T-helper 2 cell treated with Interferon-gamma antibody and Interleukin-4, amounts not matched to agents 100 ng/mL and 5 ng/mL, for 36 hours (primary cell): ENCODE results near the gene ZNF516. TPM values are rescaled to one million over a fixed set of nuclear protein-coding genes. Genes with fewer than 3 reads are reported as not detected.
"Not testable (repeated sequence)": the region's sequence is repeated elsewhere in the genome, so short reads cannot be mapped to it uniquely, and the experiment has no call there.

ENCODE experiments used
- intact Hi-C: fragments of 100-400 bp; cut with micrococcal nuclease; formaldehyde crosslinking; loops from one replicate; pipeline ENCODE4 v1.15.1; 2023
- total RNA-seq: library from RNA; stranded (reverse); gene quantifications from 2 replicates; pipeline ENCODE4 v1.2.3, GENCODE V29; 2022

Gene ZNF516
- total RNA-seq, 1 donor from 2014 or later: 2.2 TPM

- intact Hi-C loops: no loop called here
Observed at GRCh38 chr18:76474824-76475223, 20.2 kb downstream of the ZNF516 start.

- intact Hi-C loops: not testable (repeated sequence)
Observed at GRCh38 chr18:76473521-76473920, 21.5 kb downstream of the ZNF516 start.

GRCh38 chr18:76472829-76473228 is 22.2 kb downstream of the ZNF516 start:
- intact Hi-C loops: no loop called here

GRCh38 chr18:76471593-76471992 is 23.4 kb downstream of the ZNF516 start:
- intact Hi-C loops: no loop called here

GRCh38 chr18:76468345-76469304 is 26.4 kb downstream of the ZNF516 start:
- intact Hi-C loops: no loop called here

GRCh38 chr18:76467371-76468190 is 27.5 kb downstream of the ZNF516 start:
- intact Hi-C loops: no loop called here

GRCh38 chr18:76466410-76466991 is 28.5 kb downstream of the ZNF516 start:
- intact Hi-C loops: no loop called here

GRCh38 chr18:76465630-76466409 is 29.2 kb downstream of the ZNF516 start:
- intact Hi-C loops: no loop called here

GRCh38 chr18:76464281-76465259 is 30.5 kb downstream of the ZNF516 start:
- intact Hi-C loops: no loop called here

GRCh38 chr18:76463872-76464271 is 31.2 kb downstream of the ZNF516 start:
- intact Hi-C loops: no loop called here

- intact Hi-C loops: no loop called here
Observed at GRCh38 chr18:76463358-76463757, 31.7 kb downstream of the ZNF516 start.

GRCh38 chr18:76462326-76462694 is 32.7 kb downstream of the ZNF516 start:
- intact Hi-C loops: no loop called here

GRCh38 chr18:76461692-76462325 is 33.2 kb downstream of the ZNF516 start:
- intact Hi-C loops: no loop called here

GRCh38 chr18:76461148-76461547 is 33.9 kb downstream of the ZNF516 start:
- intact Hi-C loops: no loop called here

- intact Hi-C loops: no loop called here
Observed at GRCh38 chr18:76460482-76460881, 34.6 kb downstream of the ZNF516 start.

- intact Hi-C loops: no loop called here
Observed at GRCh38 chr18:76459687-76460350, 35.2 kb downstream of the ZNF516 start.

GRCh38 chr18:76459312-76459686 is 35.7 kb downstream of the ZNF516 start:
- intact Hi-C loops: no loop called here

GRCh38 chr18:76458522-76459311 is 36.3 kb downstream of the ZNF516 start:
- intact Hi-C loops: no loop called here
